Testis (tissue), 2 donors: ENCODE data around the gene PNLIPRP2.

ENCODE experiments used
- POLR2A ChIP-seq: fragments of 450-650 bp; IDR thresholded peaks from one replicate; pipeline ENCODE4 v1.6.1; 2017; ENCODE audit warnings: antibody characterized with exemption, mild to moderate bottlenecking, moderate library complexity
- TF ChIP-seq, protein P1 (sequence below), 3 experiments: fragments of 450-650 bp in 2 of 3; fragments of 200-600 bp in 1 of 3; sonication (generic) in 1 of 3; IDR thresholded peaks; one replicate each; pipeline ENCODE4 v1.5.1; 2016 to 2019; ENCODE audit warnings: antibody characterized with exemption in 3 of 3, mild to moderate bottlenecking in 2 of 3, moderate library complexity in 1 of 3

DNA sequence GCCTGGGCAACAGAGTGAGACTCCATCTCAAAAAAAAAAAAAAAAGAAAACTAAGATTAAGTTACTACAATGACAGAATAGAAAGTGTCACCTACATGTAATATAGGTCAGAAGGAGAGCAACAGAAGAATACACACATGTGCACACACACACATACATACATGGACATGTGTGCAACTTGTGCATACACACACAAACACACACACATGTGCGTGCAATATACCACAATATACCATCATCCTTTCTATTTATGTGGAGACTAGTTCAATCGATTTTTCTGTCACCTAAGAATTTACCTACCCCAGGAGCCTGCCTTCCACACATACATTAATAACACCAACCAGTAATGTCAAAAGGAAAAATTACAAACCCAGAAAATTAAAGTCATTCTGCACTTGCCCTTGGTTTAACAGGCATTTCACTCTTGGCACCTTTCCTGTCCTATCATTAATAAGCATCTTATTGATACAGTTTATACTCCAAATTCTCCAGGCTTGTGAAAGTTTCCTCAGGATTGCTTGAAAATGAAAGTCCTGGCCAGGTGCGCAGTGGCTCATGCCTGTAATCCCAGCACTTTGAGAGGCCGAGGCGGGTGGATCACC lies 27.5 kb upstream of the PNLIPRP2 start:
- TF ChIP-seq, protein P1, sequence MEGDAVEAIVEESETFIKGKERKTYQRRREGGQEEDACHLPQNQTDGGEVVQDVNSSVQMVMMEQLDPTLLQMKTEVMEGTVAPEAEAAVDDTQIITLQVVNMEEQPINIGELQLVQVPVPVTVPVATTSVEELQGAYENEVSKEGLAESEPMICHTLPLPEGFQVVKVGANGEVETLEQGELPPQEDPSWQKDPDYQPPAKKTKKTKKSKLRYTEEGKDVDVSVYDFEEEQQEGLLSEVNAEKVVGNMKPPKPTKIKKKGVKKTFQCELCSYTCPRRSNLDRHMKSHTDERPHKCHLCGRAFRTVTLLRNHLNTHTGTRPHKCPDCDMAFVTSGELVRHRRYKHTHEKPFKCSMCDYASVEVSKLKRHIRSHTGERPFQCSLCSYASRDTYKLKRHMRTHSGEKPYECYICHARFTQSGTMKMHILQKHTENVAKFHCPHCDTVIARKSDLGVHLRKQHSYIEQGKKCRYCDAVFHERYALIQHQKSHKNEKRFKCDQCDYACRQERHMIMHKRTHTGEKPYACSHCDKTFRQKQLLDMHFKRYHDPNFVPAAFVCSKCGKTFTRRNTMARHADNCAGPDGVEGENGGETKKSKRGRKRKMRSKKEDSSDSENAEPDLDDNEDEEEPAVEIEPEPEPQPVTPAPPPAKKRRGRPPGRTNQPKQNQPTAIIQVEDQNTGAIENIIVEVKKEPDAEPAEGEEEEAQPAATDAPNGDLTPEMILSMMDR (IDR thresholded peaks at IDR 0.05), result no peak
- no peak for TF ChIP-seq POLR2A
